ENCODE data around the gene PIEZO1.

- TF ChIP-seq CTCF (IDR thresholded peaks at IDR 0.05 in 8 of 11, conservative IDR thresholded peaks at IDR 0.05 in 3 of 11) (no peak), POLR2A (IDR thresholded peaks at IDR 0.05) (no peak)
Measured at GRCh38 chr16:88779406-88780141, 5.4 kb downstream of the PIEZO1 start.
